Vagina (tissue), 2 donors: ENCODE results near the gene DGKB. TPM values are rescaled to one million over a fixed set of nuclear protein-coding genes. Genes with fewer than 3 reads are reported as not detected.

ENCODE experiments used
- DNase-seq, 2 donors: peaks; one replicate each; pipeline ENCODE4 v3.0.0-alpha.2; 2017; ENCODE audit errors: extremely low spot score in 2 of 2
- H3K27ac ChIP-seq: fragments of 200-600 bp; sonication (generic); one replicate; pipeline ENCODE4 v1.5.1; 2019
- H3K27me3 ChIP-seq: fragments of 200-600 bp; sonication (generic); one replicate; pipeline ENCODE4 v1.5.1; 2019
- H3K36me3 ChIP-seq, 2 donors: fragments of 200-600 bp; sonication (generic); one replicate each; pipeline ENCODE4 v1.5.1; 2017 to 2019
- H3K4me1 ChIP-seq: fragments of 200-600 bp; sonication (generic); one replicate; pipeline ENCODE4 v1.5.1; 2019
- H3K4me3 ChIP-seq, 2 donors: fragments of 200-600 bp; sonication (generic); 1 replicate in 1 of 2; 2 replicates in 1 of 2; pipeline ENCODE4 v1.5.1; 2016 to 2019
- H3K9me3 ChIP-seq: fragments of 200-600 bp; sonication (generic); one replicate; pipeline ENCODE4 v1.5.1; 2019
- POLR2A ChIP-seq, 2 donors: fragments of 450-650 bp; IDR thresholded peaks; one replicate each; pipeline ENCODE4 v1.6.1; 2017; ENCODE audit warnings: antibody characterized with exemption in 2 of 2, mild to moderate bottlenecking in 2 of 2, moderate library complexity in 2 of 2
- POLR2AphosphoS5 ChIP-seq, 2 donors: sonication (generic); formaldehyde crosslinking; IDR thresholded peaks; one replicate each; pipeline ENCODE4 v1.9.0; 2017; ENCODE audit warnings: antibody characterized with exemption in 2 of 2, mild to moderate bottlenecking in 2 of 2, low read depth in 1 of 2; ENCODE audit not compliant: insufficient read depth in 1 of 2
- intact Hi-C: fragments of 100-400 bp; cut with DNase I; formaldehyde crosslinking; loops from one replicate; pipeline ENCODE4 v1.15.1; 2023
- total RNA-seq: library from RNA; depleted of rRNA; stranded (reverse); fragments of >200 nt; gene quantifications from one replicate; pipeline ENCODE4 v1.2.3, GENCODE V29; 2016
- TF ChIP-seq, protein P1 (sequence below), 3 experiments: fragments of 450-650 bp in 2 of 3; fragments of 200-600 bp in 1 of 3; sonication (generic) in 1 of 3; IDR thresholded peaks; one replicate each; pipeline ENCODE4 v1.5.1; 2017 to 2019; ENCODE audit warnings: antibody characterized with exemption in 3 of 3, mild to moderate bottlenecking in 2 of 3, moderate library complexity in 2 of 3

The DGKB gene
- total RNA-seq, 1 donor from 2014 or later, result 2.2 TPM

DNA sequence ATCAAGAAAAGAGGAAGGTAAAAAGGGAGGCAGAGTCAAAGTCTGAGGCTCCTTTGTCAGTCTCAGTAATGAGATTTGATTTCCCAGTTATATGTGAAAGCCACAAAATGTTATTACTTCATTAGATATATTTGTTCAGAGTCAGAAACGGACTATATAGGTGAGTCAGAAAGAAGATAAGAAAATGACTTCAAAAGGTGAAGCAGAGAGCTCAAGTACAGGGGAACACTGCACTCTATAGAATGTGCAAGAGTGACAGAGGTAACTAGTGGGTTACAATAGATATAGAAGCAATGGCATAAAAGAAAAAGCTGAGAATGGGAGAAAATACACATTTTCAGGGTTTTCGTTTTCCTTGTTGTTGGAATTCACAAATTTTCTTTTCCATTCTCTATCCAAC lies 43.3 kb downstream of the DGKB start:
- no peaks in the 10 kb centered on the region for H3K36me3 ChIP-seq
- intact Hi-C loops, result no loop called here
- H3K27ac ChIP-seq, result no peak overlapping the region
- no peak for DNase-seq
- no peaks in the 10 kb centered on the region for H3K4me1 ChIP-seq
- no peaks in the 10 kb centered on the region for H3K27me3 ChIP-seq
- H3K9me3 ChIP-seq, result no peaks in the 10 kb centered on the region
- TF ChIP-seq, protein P1, sequence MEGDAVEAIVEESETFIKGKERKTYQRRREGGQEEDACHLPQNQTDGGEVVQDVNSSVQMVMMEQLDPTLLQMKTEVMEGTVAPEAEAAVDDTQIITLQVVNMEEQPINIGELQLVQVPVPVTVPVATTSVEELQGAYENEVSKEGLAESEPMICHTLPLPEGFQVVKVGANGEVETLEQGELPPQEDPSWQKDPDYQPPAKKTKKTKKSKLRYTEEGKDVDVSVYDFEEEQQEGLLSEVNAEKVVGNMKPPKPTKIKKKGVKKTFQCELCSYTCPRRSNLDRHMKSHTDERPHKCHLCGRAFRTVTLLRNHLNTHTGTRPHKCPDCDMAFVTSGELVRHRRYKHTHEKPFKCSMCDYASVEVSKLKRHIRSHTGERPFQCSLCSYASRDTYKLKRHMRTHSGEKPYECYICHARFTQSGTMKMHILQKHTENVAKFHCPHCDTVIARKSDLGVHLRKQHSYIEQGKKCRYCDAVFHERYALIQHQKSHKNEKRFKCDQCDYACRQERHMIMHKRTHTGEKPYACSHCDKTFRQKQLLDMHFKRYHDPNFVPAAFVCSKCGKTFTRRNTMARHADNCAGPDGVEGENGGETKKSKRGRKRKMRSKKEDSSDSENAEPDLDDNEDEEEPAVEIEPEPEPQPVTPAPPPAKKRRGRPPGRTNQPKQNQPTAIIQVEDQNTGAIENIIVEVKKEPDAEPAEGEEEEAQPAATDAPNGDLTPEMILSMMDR (IDR thresholded peaks at IDR 0.05), result no peak
- no peak for TF ChIP-seq POLR2AphosphoS5 (IDR thresholded peaks at IDR 0.05; ENCODE audit: insufficient read depth in 1 of 2, low read depth in 1 of 2)
- TF ChIP-seq POLR2A (IDR thresholded peaks at IDR 0.05), result no peak
- no peak overlapping the region for H3K4me3 ChIP-seq

DNA sequence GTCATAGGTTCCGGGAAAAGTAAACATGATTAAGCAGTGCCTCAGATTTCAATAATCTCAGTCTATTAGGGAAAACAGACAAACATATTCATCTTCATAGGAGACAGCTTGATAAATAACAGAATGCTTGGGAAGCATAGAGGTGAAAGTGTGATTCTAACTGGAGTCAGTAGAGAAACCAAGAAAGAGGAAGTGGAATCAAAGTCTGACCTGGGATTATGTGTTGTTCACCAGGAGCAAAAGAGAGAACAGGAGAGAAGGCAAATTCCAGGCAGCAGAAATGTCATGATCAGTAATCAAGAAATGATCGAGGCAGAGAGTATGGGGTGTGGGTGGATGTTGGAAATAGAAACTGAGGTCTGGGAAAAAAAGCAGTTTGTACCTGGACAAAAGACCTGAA lies 43.7 kb downstream of the DGKB start:
- Histone ChIP-seq H3K27ac (no peak overlapping the region), H3K4me1 (no peaks in the 10 kb centered on the region), H3K36me3 (no peaks in the 10 kb centered on the region), H3K4me3 (no peak overlapping the region), H3K9me3 (no peaks in the 10 kb centered on the region), H3K27me3 (no peaks in the 10 kb centered on the region)
- intact Hi-C loops, result no loop called here
- TF ChIP-seq, protein P1 (IDR thresholded peaks at IDR 0.05), result no peak
- TF ChIP-seq POLR2A (IDR thresholded peaks at IDR 0.05) (no peak), POLR2AphosphoS5 (IDR thresholded peaks at IDR 0.05; ENCODE audit: insufficient read depth in 1 of 2, low read depth in 1 of 2) (no peak)
- DNase-seq, result no peak

DNA sequence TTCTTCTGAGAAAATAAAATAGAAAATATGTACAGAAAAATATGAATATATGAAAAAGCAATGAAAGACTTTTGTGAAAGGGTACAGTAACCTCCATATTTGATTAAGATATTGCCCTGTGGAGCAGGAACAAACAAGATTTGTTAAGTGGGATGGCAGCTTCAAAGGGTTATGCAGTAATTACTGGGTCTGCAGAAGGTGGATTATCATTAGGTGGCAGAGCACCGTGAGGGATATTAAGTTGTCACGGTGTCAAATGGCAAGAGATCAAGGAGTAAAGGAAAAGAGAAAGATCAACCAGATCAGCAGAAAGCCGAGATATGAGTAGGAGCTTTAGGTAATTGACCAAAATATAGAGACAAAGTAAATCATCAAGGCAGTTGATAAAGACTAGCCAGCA lies 44.1 kb downstream of the DGKB start:
- no peak for TF ChIP-seq POLR2A (IDR thresholded peaks at IDR 0.05)
- TF ChIP-seq POLR2AphosphoS5 (IDR thresholded peaks at IDR 0.05; ENCODE audit: insufficient read depth in 1 of 2, low read depth in 1 of 2), result no peak
- TF ChIP-seq, protein P1 (IDR thresholded peaks at IDR 0.05), result no peak
- Histone ChIP-seq H3K27me3 (no peaks in the 10 kb centered on the region), H3K4me3 (no peak overlapping the region), H3K36me3 (no peaks in the 10 kb centered on the region), H3K4me1 (no peaks in the 10 kb centered on the region), H3K27ac (no peak overlapping the region), H3K9me3 (no peaks in the 10 kb centered on the region)
- intact Hi-C loops, result no loop called here
- no peak for DNase-seq

DNA sequence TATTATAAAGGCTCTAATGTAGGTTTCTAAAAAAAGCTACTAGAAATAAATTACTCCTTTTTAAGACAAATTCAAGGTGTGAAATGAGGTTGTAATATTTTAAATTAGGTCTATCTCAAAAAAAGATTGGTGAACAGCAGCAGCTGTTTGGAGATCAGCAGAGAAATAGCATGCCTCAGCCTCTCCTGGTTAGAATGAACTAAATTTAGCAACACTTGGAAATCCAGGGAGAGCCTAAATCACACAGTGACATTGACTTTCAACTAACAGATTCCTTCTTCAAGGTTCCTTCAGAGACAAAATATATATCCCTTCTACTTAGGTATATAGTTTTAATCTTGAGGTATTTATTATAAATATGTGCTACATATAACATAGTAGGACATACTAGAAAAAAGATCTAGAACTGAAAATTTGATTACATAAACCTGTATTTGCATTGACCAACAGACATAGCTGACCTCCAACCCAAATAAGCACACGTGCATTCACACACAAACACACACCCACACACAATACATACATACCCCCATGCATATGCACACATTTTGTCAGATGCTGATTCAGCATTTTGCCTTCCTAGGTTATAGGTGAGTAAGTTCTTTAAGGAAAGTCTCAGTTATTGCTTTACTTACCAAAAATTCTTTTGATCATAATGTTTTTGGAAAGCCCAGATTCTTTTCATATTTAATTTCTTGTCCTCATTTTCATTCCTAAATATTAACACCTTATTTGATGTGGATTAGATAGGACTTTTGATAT lies 47.3 kb downstream of the DGKB start:
- TF ChIP-seq, protein P1 (IDR thresholded peaks at IDR 0.05), result no peak
- intact Hi-C loops, result no loop called here
- H3K27ac ChIP-seq, result no peak overlapping the region
- no peaks in the 10 kb centered on the region for H3K4me1 ChIP-seq
- DNase-seq, result no peak
- H3K4me3 ChIP-seq, result no peak overlapping the region
- no peaks in the 10 kb centered on the region for H3K9me3 ChIP-seq
- H3K36me3 ChIP-seq, result no peaks in the 10 kb centered on the region
- H3K27me3 ChIP-seq, result no peaks in the 10 kb centered on the region

DNA sequence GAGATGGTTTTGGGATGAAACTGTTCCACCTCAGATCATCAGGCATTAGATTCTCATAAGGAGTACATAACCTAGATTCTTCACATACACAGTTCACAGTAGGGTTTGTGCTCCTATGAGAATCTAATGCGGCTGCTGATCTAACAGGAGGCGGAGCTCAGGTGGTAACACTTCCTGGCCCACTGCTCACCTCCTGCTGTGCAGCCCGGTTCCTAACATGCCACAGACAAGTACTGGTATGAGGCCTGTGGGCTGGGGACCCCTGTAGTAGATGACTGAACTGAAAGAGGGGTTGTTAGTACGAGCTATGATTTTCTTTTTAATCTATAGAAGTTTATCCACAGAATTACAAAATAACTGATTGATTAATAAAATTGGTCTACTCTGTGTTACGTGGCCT lies 48.1 kb downstream of the DGKB start:
- intact Hi-C loops, result no loop called here
- no peak for TF ChIP-seq POLR2AphosphoS5 (IDR thresholded peaks at IDR 0.05; ENCODE audit: insufficient read depth in 1 of 2, low read depth in 1 of 2)
- no peak for TF ChIP-seq POLR2A (IDR thresholded peaks at IDR 0.05)
- TF ChIP-seq, protein P1 (IDR thresholded peaks at IDR 0.05), result no peak
- DNase-seq, result no peak
- no peaks in the 10 kb centered on the region for H3K9me3 ChIP-seq
- no peaks in the 10 kb centered on the region for H3K4me1 ChIP-seq
- no peak overlapping the region for H3K27ac ChIP-seq
- H3K4me3 ChIP-seq, result no peak overlapping the region
- H3K36me3 ChIP-seq, result no peaks in the 10 kb centered on the region
- no peaks in the 10 kb centered on the region for H3K27me3 ChIP-seq
